Activated CD8-positive, alpha-beta memory T cell treated with anti-CD3 and anti-CD28 coated beads for 48 hours (primary cell): Measurements from ENCODE around the gene ZIC3.

Experiments used
- DNase-seq, 3 experiments: peaks; one replicate each; pipeline ENCODE4 v3.0.0-alpha.2; 2020; ENCODE audit warnings: low read depth in 2 of 3, low spot score in 2 of 3

ZIC3 gene

DNA sequence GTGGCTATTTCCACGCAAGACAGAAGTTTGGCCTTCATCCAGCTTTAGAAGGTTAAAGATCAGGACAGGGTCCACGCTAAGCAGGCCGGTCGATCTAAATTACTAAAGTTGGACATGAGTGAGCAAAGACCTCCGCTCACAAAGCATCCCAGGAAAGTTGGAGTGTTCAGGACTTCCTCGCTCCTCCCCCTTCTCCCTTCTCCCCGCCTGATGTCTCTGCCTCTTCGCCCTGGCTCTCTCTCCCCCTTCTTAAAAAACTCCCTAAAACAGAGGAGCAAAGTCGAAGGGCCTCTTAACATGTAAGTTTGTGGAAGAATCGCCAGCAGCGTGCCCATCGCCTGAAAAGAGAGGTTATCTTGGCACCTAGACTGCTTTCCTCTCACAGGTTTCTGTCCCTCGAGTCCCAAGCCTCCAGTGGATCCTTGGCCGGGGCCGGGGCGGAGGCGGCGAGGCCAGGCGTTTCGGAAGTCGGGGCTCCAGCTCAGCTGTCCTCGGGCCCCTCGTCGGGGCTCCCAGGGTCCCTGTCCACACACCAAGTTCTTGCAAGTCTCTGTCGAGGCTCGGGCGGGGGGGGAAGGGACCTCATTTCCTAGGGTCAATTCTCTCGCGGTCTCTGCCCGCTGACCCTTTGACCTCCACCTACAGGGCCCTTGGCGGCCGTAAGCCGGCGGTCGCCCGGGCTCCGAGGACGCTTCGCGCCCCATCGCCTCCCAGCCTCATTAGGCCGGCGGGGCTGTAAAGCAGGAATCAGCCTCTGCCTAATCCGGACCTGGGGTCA is 7.6 kb downstream of the ZIC3 start:
- no peak for DNase-seq

DNA sequence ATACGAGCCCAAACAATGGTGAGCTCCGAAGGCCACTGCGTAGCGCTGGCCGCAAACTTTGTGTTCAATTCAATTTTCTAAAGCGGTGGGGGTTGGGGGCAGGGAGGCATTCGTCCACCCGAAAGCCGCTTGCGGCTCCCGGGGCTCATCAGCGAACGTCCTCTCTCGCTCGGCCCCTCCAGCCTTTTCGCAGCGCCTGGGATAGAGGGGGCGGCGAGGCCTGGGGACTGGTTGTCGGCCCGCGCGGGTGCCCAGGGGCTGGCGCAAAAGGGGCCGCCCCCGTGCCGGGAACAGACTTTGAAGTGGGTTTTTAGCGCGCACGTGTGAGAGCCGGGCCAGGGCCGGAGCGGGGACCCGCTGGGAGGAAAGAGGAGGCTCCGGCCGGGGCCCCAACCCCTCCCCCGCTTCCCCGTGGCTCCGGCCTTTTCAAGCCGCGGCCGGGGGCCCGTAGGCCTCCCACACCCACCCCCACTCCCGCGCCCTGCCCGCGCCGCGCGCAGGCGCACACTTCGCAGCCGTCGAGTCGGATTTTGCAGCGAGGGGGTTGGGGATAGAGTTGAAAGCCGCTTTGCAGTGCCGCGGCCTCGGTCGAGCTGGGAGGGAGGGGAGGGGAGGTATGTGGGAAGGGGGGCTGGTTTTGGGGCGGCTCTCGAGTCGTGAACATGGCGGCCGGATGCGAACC is 8.3 kb downstream of the ZIC3 start:
- DNase-seq, result no peak

DNA sequence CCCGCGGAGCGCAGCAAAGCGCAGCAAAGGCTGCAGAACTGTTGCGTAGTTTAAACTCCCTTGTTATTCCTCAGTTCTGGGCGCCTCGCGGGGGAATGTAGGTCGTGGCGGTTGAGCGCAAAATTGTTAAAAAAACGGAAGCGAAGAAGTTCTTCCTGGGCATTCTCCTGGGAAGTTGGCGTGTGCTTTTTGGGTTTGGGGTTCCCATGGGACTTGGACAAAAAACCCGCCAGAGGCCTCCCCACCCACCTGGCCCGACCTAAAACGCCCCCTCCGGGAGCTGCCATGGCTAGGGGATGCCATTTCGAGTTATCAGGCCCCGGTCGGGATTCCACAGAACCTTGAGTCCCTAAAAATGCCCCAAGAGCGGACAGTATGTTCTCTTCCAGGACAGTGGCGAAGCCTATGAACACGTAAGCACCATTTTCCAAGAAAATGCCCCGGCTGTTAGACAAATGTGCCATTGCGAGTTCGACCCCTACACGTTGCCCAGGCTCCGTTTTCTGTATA is 8.9 kb downstream of the ZIC3 start:
- no peak for DNase-seq

DNA sequence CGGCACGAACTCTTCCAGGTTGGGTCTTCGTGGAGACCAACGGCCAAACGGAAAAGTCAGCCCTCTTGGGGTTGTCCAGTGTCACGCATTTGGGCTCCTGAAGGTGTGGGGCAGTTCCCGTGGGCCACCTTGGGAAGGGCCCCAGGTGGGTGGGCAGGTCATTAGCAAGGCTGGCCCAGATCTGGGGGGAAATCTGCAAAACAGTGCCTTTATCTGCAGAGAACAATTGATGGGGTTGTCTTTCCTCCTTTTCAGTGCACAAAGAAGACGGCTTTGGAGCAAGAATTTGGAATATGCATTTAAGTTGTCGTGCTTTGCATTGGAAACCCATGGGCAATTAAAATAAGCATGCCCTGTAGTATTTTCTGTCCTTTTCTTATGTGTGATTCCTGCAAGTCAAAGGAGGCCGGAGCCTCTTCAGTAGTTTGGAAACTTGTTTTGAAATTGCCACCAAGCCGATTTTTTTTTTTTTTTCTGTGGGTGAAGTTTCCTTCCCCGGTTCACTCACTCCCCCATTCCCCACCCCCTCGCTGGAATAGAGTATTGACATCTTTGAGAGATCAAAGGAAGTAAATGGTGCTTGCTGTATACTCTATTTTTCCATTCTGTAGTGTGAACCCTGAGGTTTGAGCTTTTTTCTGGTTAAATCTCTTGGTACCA is 9.8 kb downstream of the ZIC3 start:
- DNase-seq, result no peak

DNA sequence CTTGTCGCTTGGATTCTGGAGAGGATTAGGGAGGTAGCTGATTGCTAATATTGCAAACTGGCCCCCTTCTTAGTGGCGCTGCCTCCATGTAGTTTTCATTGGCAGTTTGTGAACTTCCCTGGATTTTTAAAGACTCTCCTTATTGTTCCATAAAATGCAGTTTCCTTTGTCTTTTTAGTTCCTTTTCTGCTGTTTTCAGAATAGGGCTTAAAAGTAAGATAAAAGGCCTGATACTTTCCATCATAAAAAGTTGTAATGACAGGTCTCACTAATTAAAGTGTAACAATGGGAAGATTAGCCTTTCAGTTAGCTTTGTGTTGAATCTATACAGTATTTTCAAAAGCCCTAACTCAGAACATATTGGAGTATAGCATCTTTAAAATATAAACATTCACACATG is 21.2 kb downstream of the ZIC3 start:
- no peak for DNase-seq

DNA sequence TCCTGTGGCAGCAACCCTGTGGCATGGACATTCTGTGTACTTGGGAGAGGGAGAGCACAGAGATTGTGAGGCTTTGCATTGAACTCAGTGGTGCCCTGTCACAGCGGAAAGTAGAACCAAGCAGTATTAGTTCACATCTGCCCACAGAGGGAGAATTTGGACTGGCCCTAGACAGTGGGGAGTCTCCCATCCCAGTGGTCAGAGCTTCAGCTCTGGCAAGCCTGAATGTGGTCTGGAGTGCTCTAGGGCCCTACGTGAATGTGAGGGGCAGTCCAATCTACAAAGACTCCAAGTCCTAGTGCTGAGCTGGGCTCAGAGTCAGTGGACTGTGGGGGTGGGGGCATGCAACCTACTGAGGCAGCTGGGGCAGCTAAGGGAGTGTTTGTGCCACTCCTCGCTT is 34.8 kb downstream of the ZIC3 start:
- no peak for DNase-seq
